Osteoblast (primary cell): ENCODE measurements around the gene TGM1. TPM values are rescaled to one million over a fixed set of nuclear protein-coding genes. Genes with fewer than 3 reads are reported as not detected.

Experiments
- DNase-seq: peaks from one replicate; pipeline ENCODE4 v3.0.0; 2011; ENCODE audit warnings: low spot score, mixed read lengths; ENCODE audit not compliant: insufficient read length; ENCODE audit errors: missing footprints
- H2AFZ ChIP-seq: 2 replicates; pipeline ENCODE4 v1.6.0; 2011; ENCODE audit warnings: mild to moderate bottlenecking, low read length
- H3K27ac ChIP-seq: 2 replicates; pipeline ENCODE4 v1.5.1; 2011; ENCODE audit warnings: mild to moderate bottlenecking, low read depth, low read length, moderate library complexity
- H3K27me3 ChIP-seq: 2 replicates; pipeline ENCODE4 v1.6.0; 2012; ENCODE audit warnings: mild to moderate bottlenecking, control low read depth, inconsistent platforms, low read length, moderate library complexity; ENCODE audit not compliant: insufficient read depth
- H3K36me3 ChIP-seq: 2 replicates; pipeline ENCODE4 v1.5.1; 2011; ENCODE audit warnings: mild to moderate bottlenecking, low read length, control low read depth, moderate library complexity; ENCODE audit not compliant: insufficient read depth
- H3K4me1 ChIP-seq: 2 replicates; pipeline ENCODE4 v1.5.1; 2011; ENCODE audit warnings: mild to moderate bottlenecking, low read length, control low read depth, moderate library complexity; ENCODE audit not compliant: insufficient read depth
- H3K4me2 ChIP-seq: 2 replicates; pipeline ENCODE4 v1.6.0; 2011; ENCODE audit warnings: mild to moderate bottlenecking, low read length; ENCODE audit not compliant: insufficient read depth
- H3K4me3 ChIP-seq: fragments of 200-600 bp; sonication (generic); 3 replicates; pipeline ENCODE4 v1.5.1; 2012; ENCODE audit warnings: mild to moderate bottlenecking, low read length, inconsistent platforms; ENCODE audit not compliant: insufficient read depth
- H3K79me2 ChIP-seq: 2 replicates; pipeline ENCODE4 v1.6.0; 2012; ENCODE audit warnings: mild to moderate bottlenecking, low read length, control low read depth, inconsistent platforms; ENCODE audit not compliant: insufficient read depth
- H3K9me3 ChIP-seq: 2 replicates; pipeline ENCODE4 v1.5.1; 2011; ENCODE audit warnings: low read depth, low read length, control low read depth
- H4K20me1 ChIP-seq: 2 replicates; pipeline ENCODE4 v1.6.0; 2012; ENCODE audit warnings: mild to moderate bottlenecking, low read length, control low read depth; ENCODE audit not compliant: insufficient read depth
- total RNA-seq: library from RNA; depleted of rRNA; stranded (reverse); fragments of >200 nt; gene quantifications from 2 replicates; pipeline ENCODE4 v1.2.3, GENCODE V29; 2012
- TF ChIP-seq, protein P1 (sequence below): IDR thresholded peaks from 2 replicates; pipeline ENCODE4 v1.5.1; 2011; ENCODE audit warnings: mild to moderate bottlenecking, low read depth, low read length, moderate library complexity; ENCODE audit errors: extremely low read depth

Gene TGM1
- total RNA-seq, 1 donor: 0.36 TPM

GRCh38 chr14:24258548-24259265, 4.3 kb downstream of the TGM1 start:
- Histone ChIP-seq H3K4me2 (no peak overlapping the region), H2AFZ (no peak overlapping the region)
- TF ChIP-seq, protein P1, sequence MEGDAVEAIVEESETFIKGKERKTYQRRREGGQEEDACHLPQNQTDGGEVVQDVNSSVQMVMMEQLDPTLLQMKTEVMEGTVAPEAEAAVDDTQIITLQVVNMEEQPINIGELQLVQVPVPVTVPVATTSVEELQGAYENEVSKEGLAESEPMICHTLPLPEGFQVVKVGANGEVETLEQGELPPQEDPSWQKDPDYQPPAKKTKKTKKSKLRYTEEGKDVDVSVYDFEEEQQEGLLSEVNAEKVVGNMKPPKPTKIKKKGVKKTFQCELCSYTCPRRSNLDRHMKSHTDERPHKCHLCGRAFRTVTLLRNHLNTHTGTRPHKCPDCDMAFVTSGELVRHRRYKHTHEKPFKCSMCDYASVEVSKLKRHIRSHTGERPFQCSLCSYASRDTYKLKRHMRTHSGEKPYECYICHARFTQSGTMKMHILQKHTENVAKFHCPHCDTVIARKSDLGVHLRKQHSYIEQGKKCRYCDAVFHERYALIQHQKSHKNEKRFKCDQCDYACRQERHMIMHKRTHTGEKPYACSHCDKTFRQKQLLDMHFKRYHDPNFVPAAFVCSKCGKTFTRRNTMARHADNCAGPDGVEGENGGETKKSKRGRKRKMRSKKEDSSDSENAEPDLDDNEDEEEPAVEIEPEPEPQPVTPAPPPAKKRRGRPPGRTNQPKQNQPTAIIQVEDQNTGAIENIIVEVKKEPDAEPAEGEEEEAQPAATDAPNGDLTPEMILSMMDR: no peak

DNA sequence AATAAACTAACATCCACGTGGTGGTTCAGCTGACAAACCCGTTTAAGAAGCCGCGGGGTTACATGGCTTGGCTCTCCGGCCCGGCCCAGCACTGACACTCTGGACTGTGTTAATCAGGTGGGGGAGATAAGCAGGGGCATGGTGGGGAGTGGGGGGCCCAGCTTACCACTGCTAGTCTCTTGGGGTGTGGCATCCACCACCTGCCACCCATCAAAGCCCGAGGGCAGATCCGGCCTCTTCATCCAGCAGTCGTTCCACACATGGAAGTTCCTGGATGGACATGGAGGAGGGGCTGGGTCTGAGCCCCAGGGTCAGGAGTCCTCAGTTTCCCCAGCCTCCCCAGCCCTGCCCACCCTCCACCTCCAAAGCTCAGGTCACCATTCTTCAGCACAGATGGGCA, 4.9 kb downstream of the TGM1 start:
- Histone ChIP-seq H3K27me3 (no peaks in the 10 kb centered on the region), H2AFZ (no peak overlapping the region), H3K4me2 (no peak overlapping the region), H3K79me2 (no peaks in the 10 kb centered on the region), H3K36me3 (no peaks in the 10 kb centered on the region), H3K4me1 (no peaks in the 10 kb centered on the region), H3K9me3 (no peaks in the 10 kb centered on the region), H3K4me3 (no peak overlapping the region), H3K27ac (no peak overlapping the region), H4K20me1 (no peaks in the 10 kb centered on the region)
- TF ChIP-seq, protein P1: no peak
- no peak for DNase-seq

More at GRCh38 chr14:24258548-24259265, 4.3 kb downstream of the TGM1 start:
- H3K9me3 ChIP-seq: no peaks in the 10 kb centered on the region
- no peaks in the 10 kb centered on the region for H3K27me3 ChIP-seq
- H3K79me2 ChIP-seq: no peaks in the 10 kb centered on the region
- H3K4me1 ChIP-seq: no peaks in the 10 kb centered on the region
- H3K36me3 ChIP-seq: no peaks in the 10 kb centered on the region
- H4K20me1 ChIP-seq: no peaks in the 10 kb centered on the region
- no peak overlapping the region for H3K27ac ChIP-seq
- peak; percentile 58 for DNase-seq
- no peak overlapping the region for H3K4me3 ChIP-seq

- no peaks in the 10 kb centered on the region for H3K27me3 ChIP-seq
- H3K79me2 ChIP-seq: no peaks in the 10 kb centered on the region
- H2AFZ ChIP-seq: no peak overlapping the region
- no peaks in the 10 kb centered on the region for H4K20me1 ChIP-seq
- no peak for DNase-seq
- H3K4me3 ChIP-seq: no peak overlapping the region
- H3K4me2 ChIP-seq: no peak overlapping the region
- H3K27ac ChIP-seq: no peak overlapping the region
- H3K36me3 ChIP-seq: no peaks in the 10 kb centered on the region
- TF ChIP-seq, protein P1: no peak
- H3K4me1 ChIP-seq: peaks cover 2% of the 10 kb centered on the region
- H3K9me3 ChIP-seq: no peaks in the 10 kb centered on the region
Measured at GRCh38 chr14:24256960-24257359, 6.0 kb downstream of the TGM1 start.

DNA sequence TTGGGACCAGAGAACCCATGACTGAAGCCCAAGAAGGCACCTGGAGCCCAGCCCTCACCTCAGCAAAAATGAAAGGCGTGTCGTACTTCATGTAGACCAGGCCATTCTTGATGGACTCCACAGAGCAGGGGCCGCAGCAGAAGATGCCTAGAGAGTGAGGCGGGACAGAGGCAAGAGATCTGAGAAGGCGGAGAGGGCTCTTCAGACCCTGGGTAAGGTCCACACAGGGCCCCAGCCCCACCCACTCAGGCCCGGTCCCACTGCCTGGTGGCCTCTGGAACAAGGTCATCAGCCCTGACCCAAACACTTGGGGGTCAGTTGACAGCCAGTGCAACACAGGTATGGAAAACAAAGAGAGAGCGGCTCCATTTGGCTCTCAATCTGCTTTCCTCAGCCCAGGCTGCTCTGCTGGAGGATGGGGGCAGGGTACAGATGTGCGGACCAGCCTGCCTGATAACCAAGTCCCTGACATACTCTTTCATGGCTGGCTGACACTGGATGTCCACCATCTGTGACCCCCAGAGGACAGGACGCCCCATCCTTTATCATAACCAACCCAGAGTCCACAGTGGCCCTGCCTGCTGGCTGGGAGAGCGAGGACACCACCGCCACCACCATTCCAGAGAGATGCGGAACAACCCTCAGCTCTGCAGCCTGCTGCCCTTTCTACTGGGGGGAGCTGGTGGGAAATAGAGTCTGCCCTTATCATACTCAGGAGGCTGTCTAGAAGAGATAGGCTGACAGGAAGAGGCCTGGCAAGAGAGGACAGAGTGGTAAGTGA, 6.9 kb downstream of the TGM1 start:
- DNase-seq: no peak
- H3K27ac ChIP-seq: no peak overlapping the region
- H3K27me3 ChIP-seq: no peaks in the 10 kb centered on the region
- H3K4me3 ChIP-seq: no peak overlapping the region
- H4K20me1 ChIP-seq: no peaks in the 10 kb centered on the region
- H2AFZ ChIP-seq: no peak overlapping the region
- no peak overlapping the region for H3K4me2 ChIP-seq
- peaks cover 8% of the 10 kb centered on the region for H3K4me1 ChIP-seq
- H3K79me2 ChIP-seq: no peaks in the 10 kb centered on the region
- H3K36me3 ChIP-seq: no peaks in the 10 kb centered on the region
- TF ChIP-seq, protein P1: no peak
- H3K9me3 ChIP-seq: no peaks in the 10 kb centered on the region
